ENCODE data around the gene CXADR. TPM values are rescaled to one million over a fixed set of nuclear protein-coding genes. Genes with fewer than 3 reads are reported as not detected.

CXADR gene
- 0.19 TPM for polyA plus RNA-seq (2012; ENCODE audit: insufficient read length, low read depth)

GRCh38 chr21:17512253-17513213 lies at the start of gene CXADR:
Gene CXADR (plus strand): TSS chr21:17513043. CDS start chr21:17513130, 87 bp downstream.
- TF ChIP-seq POLR2AphosphoS5 (IDR thresholded peaks at IDR 0.05; ENCODE audit: low read depth, low read length) (no peak), REST (IDR thresholded peaks at IDR 0.05; ENCODE audit: insufficient read depth in 1 of 2, low read depth in 2 of 2, low read length in 2 of 2) (no peak), FOXP2 (optimal IDR thresholded peaks at IDR 0.05; ENCODE audit: borderline replicate concordance, extremely low read depth, extremely low read length, insufficient read depth) (no peak), SIN3A (IDR thresholded peaks at IDR 0.05; ENCODE audit: borderline replicate concordance, insufficient read depth, low read length) (no peak), TAF1 (IDR thresholded peaks at IDR 0.05; ENCODE audit: borderline replicate concordance, insufficient read depth, low read length) (no peak)

GRCh38 chr21:17466166-17466565 lies 46.7 kb upstream of the CXADR start:
- TF ChIP-seq SIN3A (IDR thresholded peaks at IDR 0.05; ENCODE audit: borderline replicate concordance, insufficient read depth, low read length) (no peak), REST (IDR thresholded peaks at IDR 0.05; ENCODE audit: insufficient read depth in 1 of 2, low read depth in 2 of 2, low read length in 2 of 2) (no peak), POLR2AphosphoS5 (IDR thresholded peaks at IDR 0.05; ENCODE audit: low read depth, low read length) (no peak), TAF1 (IDR thresholded peaks at IDR 0.05; ENCODE audit: borderline replicate concordance, insufficient read depth, low read length) (no peak), FOXP2 (optimal IDR thresholded peaks at IDR 0.05; ENCODE audit: borderline replicate concordance, extremely low read depth, extremely low read length, insufficient read depth) (no peak)

- TF ChIP-seq TAF1 (IDR thresholded peaks at IDR 0.05; ENCODE audit: borderline replicate concordance, insufficient read depth, low read length) (no peak), REST (IDR thresholded peaks at IDR 0.05; ENCODE audit: insufficient read depth in 1 of 2, low read depth in 2 of 2, low read length in 2 of 2) (no peak), FOXP2 (optimal IDR thresholded peaks at IDR 0.05; ENCODE audit: borderline replicate concordance, extremely low read depth, extremely low read length, insufficient read depth) (no peak), POLR2AphosphoS5 (IDR thresholded peaks at IDR 0.05; ENCODE audit: low read depth, low read length) (no peak), SIN3A (IDR thresholded peaks at IDR 0.05; ENCODE audit: borderline replicate concordance, insufficient read depth, low read length) (no peak)
Measured at GRCh38 chr21:17467392-17467791, 45.5 kb upstream of the CXADR start.

GRCh38 chr21:17467829-17468228 lies 45.0 kb upstream of the CXADR start:
- TF ChIP-seq REST (IDR thresholded peaks at IDR 0.05; ENCODE audit: insufficient read depth in 1 of 2, low read depth in 2 of 2, low read length in 2 of 2), result no peak
- TF ChIP-seq POLR2AphosphoS5 (IDR thresholded peaks at IDR 0.05; ENCODE audit: low read depth, low read length), result no peak
- TF ChIP-seq TAF1 (IDR thresholded peaks at IDR 0.05; ENCODE audit: borderline replicate concordance, insufficient read depth, low read length), result no peak
- TF ChIP-seq FOXP2 (optimal IDR thresholded peaks at IDR 0.05; ENCODE audit: borderline replicate concordance, extremely low read depth, extremely low read length, insufficient read depth), result no peak
- TF ChIP-seq SIN3A (IDR thresholded peaks at IDR 0.05; ENCODE audit: borderline replicate concordance, insufficient read depth, low read length), result no peak
